H1 (cell line): ENCODE data around the gene NRXN3. TPM values are rescaled to one million over a fixed set of nuclear protein-coding genes. Genes with fewer than 3 reads are reported as not detected.

Experiments
- CTCF ChIA-PET: fragments of 300-600 bp; sonication (Branson Sonifier 250); formaldehyde crosslinking; loops from one replicate; lab custom pipeline; 2021; ENCODE audit not compliant: partially characterized antibody; lab: Charles Lee
- POLR2A ChIA-PET: fragments of 300-600 bp; sonication (Branson Sonifier 250); formaldehyde crosslinking; loops from one replicate; lab custom pipeline; 2021; ENCODE audit warnings: inconsistent platforms; ENCODE audit not compliant: partially characterized antibody; lab: Charles Lee
- DNase-seq, 2 experiments: peaks; one replicate each; pipeline versions ENCODE4 v3.0.0 to v3.0.0-alpha.2; 2010 to 2022; ENCODE audit warnings: low spot score in 2 of 2, low read depth in 1 of 2, mixed read lengths in 1 of 2
- FAIRE-seq: peaks from 2 replicates; lab custom pipeline; 2011; peaks lifted over from hg19 to GRCh38; lab: Jason Lieb, UNC
- H2AFZ ChIP-seq: 2 replicates; pipeline ENCODE4 v1.8.1; 2012; ENCODE audit warnings: low read length, inconsistent platforms
- H2AK5ac ChIP-seq: 2 replicates; pipeline ENCODE4 v1.6.1; 2013; ENCODE audit warnings: low read depth, low read length
- H2BK120ac ChIP-seq: replicated peaks from 2 replicates; pipeline ENCODE3; 2013; ENCODE audit warnings: low read depth, low read length, inconsistent platforms
- H2BK12ac ChIP-seq: 2 replicates; pipeline ENCODE4 v1.6.1; 2013; ENCODE audit warnings: low read depth, low read length
- H2BK15ac ChIP-seq: 2 replicates; pipeline ENCODE4 v1.6.1; 2013; ENCODE audit warnings: low read length
- H2BK20ac ChIP-seq: 2 replicates; pipeline ENCODE4 v1.6.1; 2013; ENCODE audit warnings: low read length
- H2BK5ac ChIP-seq: 2 replicates; pipeline ENCODE4 v1.6.1; 2013; ENCODE audit warnings: low read depth, low read length
- H3K14ac ChIP-seq: 2 replicates; pipeline ENCODE4 v1.6.1; 2013; ENCODE audit warnings: inconsistent platforms; ENCODE audit not compliant: insufficient read length
- H3K18ac ChIP-seq: 2 replicates; pipeline ENCODE4 v1.6.1; 2013; ENCODE audit warnings: low read length; ENCODE audit errors: extremely low read depth
- H3K23ac ChIP-seq: 2 replicates; pipeline ENCODE4 v1.6.1; 2013; ENCODE audit warnings: inconsistent platforms; ENCODE audit not compliant: insufficient read length
- H3K23me2 ChIP-seq: 2 replicates; pipeline ENCODE4 v1.6.1; 2013; ENCODE audit warnings: low read depth, low read length
- H3K27ac ChIP-seq: 2 replicates; pipeline ENCODE4 v1.6.1; 2011; ENCODE audit warnings: low read depth, low read length, inconsistent platforms
- H3K27me3 ChIP-seq, 4 experiments: replicated peaks in 1 of 4; 1 replicate in 1 of 4; 2 replicates in 3 of 4; pipeline versions ENCODE4 v1.6.1 to v1.8.1; 2011 to 2013; ENCODE audit warnings: low read length in 3 of 4, mild to moderate bottlenecking in 3 of 4, inconsistent platforms in 2 of 4, mixed read lengths in 2 of 4, moderate library complexity in 1 of 4; ENCODE audit not compliant: control insufficient read depth in 3 of 4, insufficient read depth in 3 of 4; ENCODE audit errors: extremely low read depth in 1 of 4
- H3K36me3 ChIP-seq, 4 experiments: 2 replicates each; pipeline versions ENCODE4 v1.6.1 to v1.8.1; 2011 to 2013; ENCODE audit warnings: mild to moderate bottlenecking in 4 of 4, low read length in 3 of 4, moderate library complexity in 2 of 4, control low read depth in 1 of 4, inconsistent platforms in 1 of 4; ENCODE audit not compliant: insufficient read depth in 4 of 4, control insufficient read depth in 2 of 4
- H3K4ac ChIP-seq: replicated peaks from 2 replicates; pipeline ENCODE3; 2013; ENCODE audit warnings: low read length, low read depth, mixed read lengths, inconsistent platforms; ENCODE audit not compliant: insufficient read length
- H3K4me1 ChIP-seq, 4 experiments: replicated peaks in 1 of 4; 1 replicate in 1 of 4; 2 replicates in 3 of 4; pipeline versions ENCODE4 v1.6.1 to v1.8.1; 2011 to 2013; ENCODE audit warnings: low read length in 3 of 4, inconsistent platforms in 2 of 4, mixed read lengths in 1 of 4; ENCODE audit not compliant: insufficient read depth in 4 of 4, control insufficient read depth in 3 of 4
- H3K4me2 ChIP-seq, 2 experiments: 2 replicates each; pipeline versions ENCODE4 v1.6.1 to v1.8.1; 2011 to 2013; ENCODE audit warnings: low read depth in 2 of 2, low read length in 2 of 2, control low read depth in 1 of 2, inconsistent platforms in 1 of 2, mild to moderate bottlenecking in 1 of 2; ENCODE audit not compliant: insufficient read depth in 1 of 2
- H3K4me3 ChIP-seq, 4 experiments: fragments of 200-600, 300-600 bp in 1 of 4; sonication (generic), shearing (Covaris generic), sonication (Bioruptor Twin) in 1 of 4; 2 replicates each; pipeline versions ENCODE4 v1.5.1 to v1.8.1; 2011 to 2016; ENCODE audit warnings: low read length in 4 of 4, low read depth in 3 of 4, control low read depth in 2 of 4, inconsistent platforms in 2 of 4, mild to moderate bottlenecking in 2 of 4, mixed read lengths in 1 of 4, moderate library complexity in 1 of 4; ENCODE audit not compliant: insufficient read depth in 2 of 4; ENCODE audit errors: extremely low read depth in 1 of 4
- H3K56ac ChIP-seq: replicated peaks from 2 replicates; pipeline ENCODE3; 2013; ENCODE audit warnings: low read depth, mild to moderate bottlenecking, mixed read lengths, low read length, inconsistent platforms; ENCODE audit not compliant: insufficient read length
- H3K79me1 ChIP-seq: 2 replicates; pipeline ENCODE4 v1.6.1; 2013; ENCODE audit warnings: low read depth, low read length, control low read depth
- H3K79me2 ChIP-seq, 2 experiments: 2 replicates each; pipeline versions ENCODE4 v1.6.1 to v1.8.1; 2012 to 2013; ENCODE audit warnings: low read length in 2 of 2, mild to moderate bottlenecking in 2 of 2, inconsistent platforms in 1 of 2; ENCODE audit not compliant: insufficient read depth in 2 of 2, control insufficient read depth in 1 of 2
- H3K9ac ChIP-seq, 4 experiments: replicated peaks in 1 of 4; 1 replicate in 1 of 4; 2 replicates in 3 of 4; pipeline versions ENCODE4 v1.6.1 to v1.8.1; 2011 to 2013; ENCODE audit warnings: low read depth in 3 of 4, low read length in 3 of 4, control low read depth in 2 of 4, mild to moderate bottlenecking in 2 of 4, moderate library complexity in 2 of 4, inconsistent platforms in 1 of 4; ENCODE audit errors: extremely low read depth in 1 of 4
- H3K9me3 ChIP-seq, 2 experiments: 2 replicates each; pipeline versions ENCODE4 v1.6.1 to v1.8.1; 2012 to 2013; ENCODE audit warnings: mild to moderate bottlenecking in 2 of 2, moderate library complexity in 2 of 2, control low read depth in 1 of 2, inconsistent platforms in 1 of 2, low read depth in 1 of 2, low read length in 1 of 2, mixed read lengths in 1 of 2; ENCODE audit not compliant: insufficient read depth in 2 of 2
- H4K20me1 ChIP-seq, 2 experiments: replicated peaks in 1 of 2; 2 replicates each; pipeline versions ENCODE3 to v1.8.1; 2011 to 2013; ENCODE audit warnings: inconsistent platforms in 2 of 2, low read length in 2 of 2, mild to moderate bottlenecking in 1 of 2; ENCODE audit not compliant: insufficient read depth in 2 of 2, control insufficient read depth in 1 of 2
- H4K5ac ChIP-seq: 2 replicates; pipeline ENCODE4 v1.6.1; 2013; ENCODE audit warnings: low read length, low read depth, mixed read lengths, inconsistent platforms; ENCODE audit not compliant: insufficient read length
- H4K8ac ChIP-seq: 2 replicates; pipeline ENCODE4 v1.8.0; 2013; ENCODE audit warnings: mild to moderate bottlenecking, moderate library complexity, low read length, inconsistent platforms; ENCODE audit not compliant: insufficient read depth; ENCODE audit errors: extremely low read depth
- H4K91ac ChIP-seq: replicated peaks from 2 replicates; pipeline ENCODE3; 2013; ENCODE audit warnings: low read length, mixed read lengths, inconsistent platforms; ENCODE audit not compliant: insufficient read length
- BACH1 ChIP-seq: IDR thresholded peaks from 2 replicates; pipeline ENCODE4 v1.6.1; 2012; ENCODE audit warnings: low read length, improper control_type of control experiment
- CEBPB ChIP-seq: IDR thresholded peaks from 2 replicates; pipeline ENCODE4 v1.6.1; 2012; ENCODE audit warnings: low read depth, low read length
- EZH2 ChIP-seq: fragments of 200-600 bp; sonication (generic); IDR thresholded peaks from 2 replicates; pipeline ENCODE4 v1.7.1; 2012; ENCODE audit warnings: low read depth, mild to moderate bottlenecking, moderate library complexity, low read length, inconsistent platforms; ENCODE audit not compliant: severe bottlenecking
- GABPA ChIP-seq: IDR thresholded peaks from 2 replicates; pipeline ENCODE4 v1.6.1; 2011; ENCODE audit warnings: mild to moderate bottlenecking, low read length, moderate library complexity, borderline replicate concordance; ENCODE audit not compliant: insufficient read depth
- MAFK ChIP-seq: IDR thresholded peaks from 2 replicates; pipeline ENCODE4 v1.6.1; 2012; ENCODE audit warnings: low read depth, mild to moderate bottlenecking, improper control_type of control experiment, low read length
- RNF2 ChIP-seq: fragments of 200-900, 300-1000 bp; sonication (generic); IDR thresholded peaks from 2 replicates; pipeline ENCODE4 v1.7.1; 2016; ENCODE audit warnings: borderline replicate concordance, low read depth, mild to moderate bottlenecking, antibody characterized with exemption, low read length; ENCODE audit not compliant: poor library complexity, severe bottlenecking; ENCODE audit errors: missing control alignments
- SIN3A ChIP-seq, 2 experiments: IDR thresholded peaks in 1 of 2; conservative IDR thresholded peaks in 1 of 2; 2 replicates each; pipeline ENCODE4 v1.6.1; 2011 to 2012; ENCODE audit warnings: low read length in 2 of 2, improper control_type of control experiment in 1 of 2, low read depth in 1 of 2, mild to moderate bottlenecking in 1 of 2
- SP1 ChIP-seq: IDR thresholded peaks from 2 replicates; pipeline ENCODE4 v1.6.1; 2011; ENCODE audit warnings: low read depth, low read length
- SUZ12 ChIP-seq: fragments of 200-600 bp; sonication (generic); IDR thresholded peaks from 2 replicates; pipeline ENCODE4 v1.6.1; 2012; ENCODE audit warnings: mild to moderate bottlenecking, inconsistent platforms, low read length, moderate library complexity, mixed read lengths
- TAF7 ChIP-seq: optimal IDR thresholded peaks from 2 replicates; pipeline ENCODE3; 2011; ENCODE audit warnings: low read depth, mild to moderate bottlenecking, inconsistent platforms, low read length, moderate library complexity, borderline replicate concordance
- TBP ChIP-seq: IDR thresholded peaks from 2 replicates; pipeline ENCODE4 v1.6.1; 2011; ENCODE audit warnings: low read depth, low read length, improper control_type of control experiment
- YY1 ChIP-seq: IDR thresholded peaks from 2 replicates; pipeline ENCODE4 v1.6.1; 2011; ENCODE audit warnings: low read depth, mild to moderate bottlenecking, low read length
- WGBS, 2 experiments: shearing (Covaris generic) in 1 of 2; methylation state at CpG; one replicate each; pipeline versions ENCODE4 v1.1.6 to v1.1.7; 2013 to 2015; ENCODE audit warnings: low lambda C conversion rate in 2 of 2, mixed read lengths in 2 of 2, inconsistent platforms in 1 of 2, low coverage in 1 of 2, missing lambda C conversion rate in 1 of 2; ENCODE audit not compliant: insufficient replicate concordance in 2 of 2, insufficient coverage in 1 of 2, insufficient read length in 1 of 2; ENCODE audit errors: extremely low coverage in 1 of 2, missing lambda C conversion rate in 1 of 2; 5-methylcytosine and 5-hydroxymethylcytosine counted together
- polyA plus RNA-seq, 7 experiments: library from polyadenylated mRNA; depleted of rRNA in 3 of 7; stranded (reverse) in 5 of 7; unstranded in 2 of 7; fragments of >200 nt in 5 of 7; fragments of 200-250 nt in 2 of 7; gene quantifications; 1 replicate in 5 of 7; 2 replicates in 1 of 7; 4 replicates in 1 of 7; pipeline versions ENCODE4 v1.2.1 to v1.2.3, GENCODE V29; 2011 to 2013; ENCODE audit warnings: missing spikeins in 2 of 7, mixed read lengths in 2 of 7
- total RNA-seq: library from RNA; stranded (reverse); fragmentation: NEBNext Ultra II Directional; extraction: Animal tissue kit (Norgen Biotek cat#: 25700); gene quantifications from 2 replicates; pipeline ENCODE4 v1.2.1, GENCODE V29; 2021
- TF ChIP-seq, protein P1 (sequence below): IDR thresholded peaks from 2 replicates; pipeline ENCODE4 v1.6.1; 2011; ENCODE audit warnings: low read length, improper control_type of control experiment

NRXN3 gene
- total and polyA plus RNA-seq, 2 of the 8 experiments (the other 6 are each of a cell fraction or from before 2014, with no cell fraction given): 2.6 to 4.1 TPM

DNA sequence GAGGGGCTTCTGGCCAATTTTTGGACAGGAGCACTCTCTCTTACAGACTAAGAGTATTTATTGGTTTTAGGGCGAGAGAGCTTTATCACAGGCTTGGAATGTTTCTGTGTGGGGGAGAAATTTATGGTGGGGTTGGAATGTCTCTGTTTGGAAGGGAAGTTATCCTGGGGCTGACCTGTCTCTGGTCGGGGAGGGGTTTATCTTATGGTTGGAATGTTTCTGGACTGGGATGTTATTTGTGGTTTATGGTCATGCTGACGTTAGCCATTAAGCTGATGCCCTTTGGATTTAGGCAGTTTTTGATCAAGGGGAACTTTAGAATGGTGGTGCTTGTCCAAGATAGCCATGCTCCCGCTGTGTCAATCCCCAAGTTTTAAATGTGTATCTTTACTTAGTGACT lies 1426.4 kb downstream of the NRXN3 start:
- Histone ChIP-seq H3K27ac (no peak overlapping the region), H3K14ac (no peak overlapping the region), H2BK5ac (no peak overlapping the region), H4K8ac (no peak overlapping the region), H3K56ac (no peak overlapping the region), H2BK15ac (no peak overlapping the region), H3K23me2 (no peaks in the 10 kb centered on the region; the same call in 1 of the 2 replicates), H3K27me3 (no peaks in the 10 kb centered on the region), H3K23ac (no peak overlapping the region), H4K20me1 (no peaks in the 10 kb centered on the region), H3K4me2 (no peak overlapping the region), H3K4me1 (no peaks in the 10 kb centered on the region), H3K9me3 (peaks cover 5 to 8% of the 10 kb centered on the region in 2 experiments; a peak in 2 of 4 replicates), H2BK20ac (no peak overlapping the region), H4K5ac (no peak overlapping the region), H2AK5ac (no peak overlapping the region), H3K9ac (no peak overlapping the region), H3K4me3 (no peak overlapping the region), H3K36me3 (no peaks in the 10 kb centered on the region), H2BK120ac (no peak overlapping the region), H3K79me1 (no peaks in the 10 kb centered on the region), H3K4ac (no peak overlapping the region), H3K18ac (no peak overlapping the region), H4K91ac (no peak overlapping the region), H3K79me2 (no peaks in the 10 kb centered on the region), H2AFZ (no peak overlapping the region), H2BK12ac (no peak overlapping the region)
- 90% methylated on average over 4 of the region's 4 CpGs; no CpG with 5 or more reads in 1 of the 2 experiments for WGBS, 2 experiments
- POLR2A ChIA-PET: no interaction called here
- CTCF ChIA-PET: no interaction called here
- DNase-seq: no peak
- no peak for FAIRE-seq
- TF ChIP-seq GABPA (no peak), BACH1 (no peak), TBP (no peak), SIN3A (conservative IDR thresholded peaks at IDR 0.05 in 1 of 2, IDR thresholded peaks at IDR 0.05 in 1 of 2; ENCODE audit: low read depth in 1 of 2, low read length in 2 of 2) (no peak), CEBPB (no peak), EZH2 (no peak), MAFK (no peak), SUZ12 (no peak), YY1 (no peak), TAF7 (no peak), SP1 (no peak), RNF2 (no peak)
- TF ChIP-seq, protein P1, sequence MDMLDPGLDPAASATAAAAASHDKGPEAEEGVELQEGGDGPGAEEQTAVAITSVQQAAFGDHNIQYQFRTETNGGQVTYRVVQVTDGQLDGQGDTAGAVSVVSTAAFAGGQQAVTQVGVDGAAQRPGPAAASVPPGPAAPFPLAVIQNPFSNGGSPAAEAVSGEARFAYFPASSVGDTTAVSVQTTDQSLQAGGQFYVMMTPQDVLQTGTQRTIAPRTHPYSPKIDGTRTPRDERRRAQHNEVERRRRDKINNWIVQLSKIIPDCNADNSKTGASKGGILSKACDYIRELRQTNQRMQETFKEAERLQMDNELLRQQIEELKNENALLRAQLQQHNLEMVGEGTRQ: no peak
